Effector memory CD4-positive, alpha-beta T cell (primary cell): ENCODE data around the gene ARHGEF16.

Experiments
- DNase-seq, 3 donors: peaks; one replicate each; pipeline ENCODE4 v3.0.0-alpha.2; 2020
- H3K27ac ChIP-seq: 2 replicates; pipeline ENCODE4 v1.7.0; 2013; ENCODE audit warnings: mild to moderate bottlenecking, low read length, moderate library complexity; ENCODE audit not compliant: insufficient read depth, poor library complexity, severe bottlenecking
- H3K27me3 ChIP-seq: replicated peaks from 2 replicates; pipeline ENCODE4 v1.7.0; 2013; ENCODE audit warnings: mild to moderate bottlenecking, low read length; ENCODE audit not compliant: insufficient read depth, control insufficient read depth, poor library complexity, severe bottlenecking
- H3K36me3 ChIP-seq: 2 replicates; pipeline ENCODE4 v1.7.0; 2013; ENCODE audit warnings: mild to moderate bottlenecking, low read length, moderate library complexity; ENCODE audit not compliant: control insufficient read depth, insufficient read depth
- H3K4me1 ChIP-seq: 2 replicates; pipeline ENCODE4 v1.7.0; 2013; ENCODE audit warnings: low read length, mild to moderate bottlenecking; ENCODE audit not compliant: control insufficient read depth, insufficient read depth, poor library complexity, severe bottlenecking
- H3K4me3 ChIP-seq: 2 replicates; pipeline ENCODE4 v1.7.0; 2013; ENCODE audit warnings: low read length, low read depth, mild to moderate bottlenecking; ENCODE audit not compliant: insufficient read depth, poor library complexity, severe bottlenecking
- H3K9me3 ChIP-seq: 2 replicates; pipeline ENCODE4 v1.7.0; 2013; ENCODE audit warnings: mild to moderate bottlenecking, low read length, moderate library complexity; ENCODE audit not compliant: control insufficient read depth

The ARHGEF16 gene

GRCh38 chr1:3423245-3423829 is 31.1 kb upstream of the ARHGEF16 start:
- Histone ChIP-seq H3K27ac (no peak overlapping the region), H3K4me1 (no peaks in the 10 kb centered on the region), H3K9me3 (no peaks in the 10 kb centered on the region), H3K4me3 (no peak overlapping the region), H3K36me3 (no peaks in the 10 kb centered on the region), H3K27me3 (peaks cover 4% of the 10 kb centered on the region)
- no peak for DNase-seq

DNA sequence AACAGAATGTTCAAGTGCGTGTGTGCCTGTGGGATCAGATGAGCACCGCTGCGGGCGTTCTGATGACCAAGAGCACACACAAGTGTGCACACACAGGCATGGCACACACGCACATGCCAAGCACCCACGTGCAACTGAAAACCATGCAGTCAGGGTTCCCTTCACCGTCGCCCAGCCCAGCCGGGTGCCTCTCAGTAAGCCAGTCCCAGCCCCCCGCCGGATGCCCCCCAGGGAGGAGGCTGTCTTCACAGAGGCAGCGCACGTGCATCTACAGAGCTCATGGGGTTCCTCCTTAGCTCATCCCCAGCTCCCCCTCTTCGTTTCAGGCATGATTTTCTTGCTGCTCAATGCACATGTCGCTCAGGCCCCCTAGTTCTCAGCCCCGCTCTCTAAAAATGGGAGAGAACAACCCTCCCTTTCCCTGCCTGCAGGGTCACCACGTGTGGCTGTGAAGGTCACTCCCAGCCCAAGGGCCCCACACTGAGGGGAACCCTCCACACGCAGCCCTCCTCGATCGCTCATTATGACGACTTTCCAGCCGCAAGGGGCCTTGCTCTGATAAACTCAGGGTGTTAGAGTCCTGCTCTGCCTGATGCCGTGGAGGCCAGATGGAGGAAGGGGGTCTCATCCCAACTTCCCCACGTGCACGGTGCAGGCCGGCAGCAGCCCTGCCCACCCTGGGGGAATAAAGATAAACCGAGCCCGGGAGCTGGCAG is 30.4 kb upstream of the ARHGEF16 start:
- Histone ChIP-seq H3K4me1 (no peaks in the 10 kb centered on the region), H3K27me3 (peaks cover 4% of the 10 kb centered on the region), H3K36me3 (no peaks in the 10 kb centered on the region), H3K9me3 (no peaks in the 10 kb centered on the region), H3K27ac (no peak overlapping the region), H3K4me3 (no peak overlapping the region)
- DNase-seq = no peak

DNA sequence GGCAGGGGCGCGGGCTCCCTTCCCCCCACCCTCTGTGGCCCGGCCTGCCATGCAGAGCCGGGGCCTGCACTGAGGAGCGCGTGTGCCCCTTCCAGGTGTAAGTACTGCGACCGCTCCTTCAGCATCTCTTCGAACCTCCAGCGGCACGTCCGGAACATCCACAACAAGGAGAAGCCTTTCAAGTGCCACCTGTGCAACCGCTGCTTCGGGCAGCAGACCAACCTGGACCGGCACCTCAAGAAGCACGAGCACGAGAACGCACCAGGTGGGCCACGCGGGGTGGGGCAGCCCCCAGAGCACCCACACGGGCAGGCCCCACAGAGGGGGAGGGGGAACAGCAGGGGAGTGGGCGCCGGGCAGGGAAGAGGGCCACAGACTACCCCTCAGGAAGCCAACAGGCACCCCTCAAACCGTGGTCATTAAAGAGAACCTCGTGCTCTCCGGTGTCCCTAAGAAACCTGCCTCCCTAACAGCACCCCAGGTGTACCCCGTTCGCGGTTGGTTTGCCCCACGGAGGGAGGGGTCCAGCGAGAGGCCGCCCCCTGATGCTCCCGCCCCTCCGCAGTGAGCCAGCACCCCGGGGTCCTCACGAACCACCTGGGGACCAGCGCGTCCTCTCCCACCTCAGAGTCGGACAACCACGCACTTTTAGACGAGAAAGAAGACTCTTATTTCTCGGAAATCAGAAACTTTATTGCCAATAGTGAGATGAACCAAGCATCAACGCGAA is 28.8 kb upstream of the ARHGEF16 start:
- Histone ChIP-seq H3K27me3 (peaks cover 4% of the 10 kb centered on the region), H3K9me3 (no peaks in the 10 kb centered on the region), H3K4me3 (no peak overlapping the region), H3K36me3 (no peaks in the 10 kb centered on the region), H3K4me1 (no peaks in the 10 kb centered on the region), H3K27ac (no peak overlapping the region)
- DNase-seq = no peak

GRCh38 chr1:3426956-3427535 is 27.4 kb upstream of the ARHGEF16 start:
- no peaks in the 10 kb centered on the region for H3K9me3 ChIP-seq
- no peak for DNase-seq
- no peak overlapping the region for H3K4me3 ChIP-seq
- peaks cover 4% of the 10 kb centered on the region for H3K27me3 ChIP-seq
- no peaks in the 10 kb centered on the region for H3K4me1 ChIP-seq
- H3K27ac ChIP-seq = no peak overlapping the region
- H3K36me3 ChIP-seq = no peaks in the 10 kb centered on the region

DNA sequence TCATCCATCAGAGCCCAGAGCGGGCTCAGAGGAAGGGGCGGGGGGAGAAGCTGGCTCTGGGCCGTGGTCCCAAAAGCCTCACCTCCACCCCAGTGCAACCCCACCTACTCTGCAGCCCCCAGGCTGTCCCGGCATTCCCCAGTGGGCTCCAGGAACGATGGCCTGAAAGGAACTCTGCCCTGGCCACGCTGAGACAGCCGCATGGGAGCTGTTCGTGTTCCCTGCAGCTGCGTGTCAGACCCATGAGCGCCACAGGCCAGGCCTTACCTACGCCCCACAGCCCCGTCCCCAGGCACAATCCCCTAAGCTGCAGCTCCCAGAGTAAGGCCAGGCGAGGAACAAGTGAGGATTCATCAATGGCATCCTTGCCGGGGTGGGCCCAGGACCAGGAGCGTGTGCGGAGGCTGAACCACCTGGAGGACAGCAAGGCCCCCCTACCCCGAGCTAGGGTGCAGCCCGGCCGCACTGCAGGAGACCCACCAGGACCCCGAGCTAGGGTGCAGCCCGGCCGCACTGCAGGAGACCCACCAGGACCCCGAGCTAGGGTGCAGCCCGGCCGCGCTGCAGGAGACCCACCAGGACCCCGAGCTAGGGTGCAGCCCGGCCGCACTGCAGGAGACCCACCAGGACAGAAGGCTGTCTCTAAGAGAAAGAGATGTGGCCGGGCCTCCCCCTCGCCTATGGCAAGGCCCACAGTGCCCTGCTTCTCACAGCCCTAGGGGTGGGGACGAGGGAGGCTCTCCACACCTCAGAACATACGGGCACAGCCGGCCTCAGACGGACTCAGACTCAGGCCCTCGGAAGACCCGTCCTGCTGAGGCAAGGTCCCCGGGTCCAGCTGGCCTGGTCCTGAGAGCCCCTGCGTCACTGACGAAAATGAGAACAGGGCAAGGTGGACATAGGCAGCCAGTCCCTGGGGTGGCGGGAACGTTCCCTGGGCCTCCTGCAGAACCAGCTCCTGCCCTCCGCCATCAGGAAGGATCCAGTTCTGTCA is 26.5 kb upstream of the ARHGEF16 start:
- no peak overlapping the region for H3K4me3 ChIP-seq

GRCh38 chr1:3428899-3429298 is 25.6 kb upstream of the ARHGEF16 start:
- H3K9me3 ChIP-seq = no peaks in the 10 kb centered on the region
- H3K4me1 ChIP-seq = no peaks in the 10 kb centered on the region
- peaks cover 4% of the 10 kb centered on the region for H3K27me3 ChIP-seq
- DNase-seq = no peak
- H3K36me3 ChIP-seq = no peaks in the 10 kb centered on the region
- H3K4me3 ChIP-seq = no peak overlapping the region
- no peak overlapping the region for H3K27ac ChIP-seq

More for the DNA sequence above, 26.5 kb upstream of the ARHGEF16 start:
- Histone ChIP-seq H3K27me3 (peaks cover 4% of the 10 kb centered on the region), H3K36me3 (no peaks in the 10 kb centered on the region), H3K4me1 (no peaks in the 10 kb centered on the region), H3K9me3 (no peaks in the 10 kb centered on the region), H3K27ac (no peak overlapping the region)
- DNase-seq = no peak

GRCh38 chr1:3429320-3429719 is 25.1 kb upstream of the ARHGEF16 start:
- peaks cover 2% of the 10 kb centered on the region for H3K27me3 ChIP-seq
- no peak for DNase-seq
- no peak overlapping the region for H3K27ac ChIP-seq
- H3K9me3 ChIP-seq = no peaks in the 10 kb centered on the region
- no peaks in the 10 kb centered on the region for H3K4me1 ChIP-seq
- no peaks in the 10 kb centered on the region for H3K36me3 ChIP-seq
- no peak overlapping the region for H3K4me3 ChIP-seq

DNA sequence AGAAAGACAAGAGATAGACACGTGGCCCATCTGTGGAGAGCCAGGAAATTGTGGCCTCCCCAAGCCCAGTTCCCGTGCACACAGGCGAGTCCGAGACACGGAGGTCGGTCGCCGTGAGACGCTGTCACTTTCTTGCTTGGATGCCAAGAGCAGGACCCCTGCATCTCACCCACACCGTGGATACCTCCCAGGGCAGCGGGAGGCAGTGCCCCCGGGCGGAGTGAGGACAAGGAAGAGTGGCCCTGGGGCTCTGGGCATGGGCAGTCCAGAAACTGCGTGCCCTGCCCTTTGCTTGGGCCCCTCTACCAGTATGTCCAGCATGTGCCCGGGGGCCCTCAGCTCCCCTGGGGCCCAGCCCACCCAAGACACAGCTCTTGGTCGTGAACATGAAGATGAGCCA is 24.7 kb upstream of the ARHGEF16 start:
- no peaks in the 10 kb centered on the region for H3K9me3 ChIP-seq
- no peaks in the 10 kb centered on the region for H3K4me1 ChIP-seq
- H3K36me3 ChIP-seq = no peaks in the 10 kb centered on the region
- no peak overlapping the region for H3K4me3 ChIP-seq
- H3K27me3 ChIP-seq = no peaks in the 10 kb centered on the region
- no peak for DNase-seq
- no peak overlapping the region for H3K27ac ChIP-seq

DNA sequence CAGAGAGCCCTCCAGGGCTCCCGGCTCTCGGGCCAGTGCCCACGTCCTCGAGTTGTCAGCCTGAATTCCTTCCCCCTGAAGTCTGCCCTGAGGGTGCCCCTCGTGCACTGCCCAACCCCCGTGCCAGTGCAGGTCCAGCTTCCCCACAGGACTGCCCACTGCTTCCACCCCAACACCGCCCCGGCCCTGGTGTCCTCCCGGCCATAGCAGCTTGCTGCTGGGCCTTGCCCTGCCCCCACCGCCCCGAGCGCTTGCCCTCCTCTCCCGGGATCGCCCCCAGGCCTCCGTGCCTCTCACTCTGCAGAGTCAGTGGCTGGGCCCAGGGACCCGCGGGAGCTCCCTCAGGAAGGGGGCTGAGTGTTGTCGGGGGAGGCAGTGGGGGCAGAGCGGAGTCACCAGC is 24.1 kb upstream of the ARHGEF16 start:
- H3K36me3 ChIP-seq = no peaks in the 10 kb centered on the region
- H3K4me3 ChIP-seq = no peak overlapping the region
- H3K27ac ChIP-seq = no peak overlapping the region
- no peaks in the 10 kb centered on the region for H3K9me3 ChIP-seq
- no peaks in the 10 kb centered on the region for H3K27me3 ChIP-seq
- DNase-seq = no peak
- H3K4me1 ChIP-seq = no peaks in the 10 kb centered on the region
